Measurements from ENCODE around the gene LRGUK.
"Not testable (repeated sequence)": the region's sequence is repeated elsewhere in the genome, so short reads cannot be mapped to it uniquely, and the experiment has no call there.

The LRGUK gene, protein sequence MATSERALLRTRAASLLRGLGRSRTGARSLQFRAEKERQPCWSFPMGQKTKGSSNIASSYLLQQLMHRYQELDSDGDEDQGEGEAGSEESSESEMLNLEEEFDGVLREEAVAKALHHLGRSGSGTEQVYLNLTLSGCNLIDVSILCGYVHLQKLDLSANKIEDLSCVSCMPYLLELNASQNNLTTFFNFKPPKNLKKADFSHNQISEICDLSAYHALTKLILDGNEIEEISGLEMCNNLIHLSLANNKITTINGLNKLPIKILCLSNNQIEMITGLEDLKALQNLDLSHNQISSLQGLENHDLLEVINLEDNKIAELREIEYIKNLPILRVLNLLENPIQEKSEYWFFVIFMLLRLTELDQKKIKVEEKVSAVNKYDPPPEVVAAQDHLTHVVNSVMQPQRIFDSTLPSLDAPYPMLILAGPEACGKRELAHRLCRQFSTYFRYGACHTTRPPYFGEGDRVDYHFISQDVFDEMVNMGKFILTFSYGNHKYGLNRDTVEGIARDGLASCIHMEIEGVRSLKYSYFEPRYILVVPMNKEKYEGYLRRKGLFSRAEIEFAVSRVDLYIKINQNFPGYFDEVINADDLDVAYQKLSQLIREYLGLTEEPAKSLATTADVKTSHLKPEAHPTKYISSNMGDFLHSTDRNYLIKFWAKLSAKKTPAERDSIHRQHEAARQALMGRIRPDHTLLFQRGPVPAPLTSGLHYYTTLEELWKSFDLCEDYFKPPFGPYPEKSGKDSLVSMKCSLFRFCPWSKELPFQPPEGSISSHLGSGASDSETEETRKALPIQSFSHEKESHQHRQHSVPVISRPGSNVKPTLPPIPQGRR

DNA sequence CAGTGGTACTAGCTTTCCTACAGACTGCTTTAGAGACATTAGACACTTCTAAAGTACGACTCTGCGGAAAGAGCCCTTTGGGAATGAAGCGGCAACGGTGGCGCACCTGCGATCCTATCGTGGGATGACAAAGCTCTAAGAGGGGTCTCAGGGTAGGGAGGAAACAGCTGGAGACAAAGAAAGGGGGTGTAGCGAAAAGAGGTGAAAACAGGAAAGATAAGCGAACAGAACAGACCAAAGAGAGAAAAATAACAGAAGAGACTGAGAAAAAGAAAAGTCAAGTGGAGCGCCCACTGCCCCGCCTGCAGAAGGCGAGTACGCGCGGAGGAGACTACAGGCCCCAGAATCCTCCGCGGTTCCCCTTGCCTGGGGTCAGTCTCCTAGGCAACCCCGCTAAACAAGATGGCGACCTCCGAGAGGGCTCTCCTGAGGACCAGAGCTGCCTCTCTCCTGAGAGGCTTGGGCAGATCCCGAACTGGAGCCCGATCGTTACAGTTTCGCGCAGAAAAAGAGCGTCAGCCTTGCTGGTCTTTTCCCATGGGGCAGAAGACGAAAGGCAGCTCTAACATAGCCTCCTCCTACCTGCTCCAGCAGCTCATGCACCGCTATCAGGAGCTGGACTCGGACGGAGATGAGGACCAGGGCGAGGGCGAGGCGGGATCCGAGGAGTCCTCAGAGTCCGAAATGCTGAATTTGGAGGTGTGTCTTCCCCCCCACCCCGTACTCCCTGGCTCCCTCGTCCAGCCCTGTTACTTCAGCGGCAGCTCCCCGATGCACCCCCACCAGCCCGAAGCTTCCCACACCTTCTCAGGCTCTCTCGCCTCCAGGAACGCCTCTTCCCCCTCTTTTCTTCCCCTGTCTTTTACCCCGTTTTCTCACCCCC is at the start of gene LRGUK:
TSS of gene LRGUK (plus strand) at position 375 of the 883 bp plus-strand sequence. CDS start at position 403, 28 bp downstream.
- peak; percentile 96 for DNase-seq (ENCODE audit: low spot score)

DNA sequence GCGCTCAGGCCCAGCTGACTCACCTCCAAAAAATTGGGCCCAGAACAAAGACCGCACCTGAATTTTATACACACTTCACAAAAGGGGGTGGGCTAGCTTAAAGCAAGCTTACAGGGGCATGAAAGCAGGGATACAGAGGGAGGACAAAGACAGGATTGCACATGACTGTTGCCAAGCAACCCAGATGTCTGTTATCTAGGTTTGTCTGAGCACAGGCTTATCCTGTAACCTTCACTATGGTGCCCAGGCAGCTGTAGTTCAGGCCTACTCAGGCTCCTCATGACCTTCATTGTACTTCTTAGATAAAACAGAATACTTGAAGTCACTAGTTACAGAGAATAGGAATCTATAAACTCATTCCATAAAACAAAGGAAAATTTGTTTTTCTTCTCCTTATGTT is 49.6 kb upstream of the LRGUK start:
- not testable (repeated sequence) for DNase-seq (ENCODE audit: low spot score)

DNA sequence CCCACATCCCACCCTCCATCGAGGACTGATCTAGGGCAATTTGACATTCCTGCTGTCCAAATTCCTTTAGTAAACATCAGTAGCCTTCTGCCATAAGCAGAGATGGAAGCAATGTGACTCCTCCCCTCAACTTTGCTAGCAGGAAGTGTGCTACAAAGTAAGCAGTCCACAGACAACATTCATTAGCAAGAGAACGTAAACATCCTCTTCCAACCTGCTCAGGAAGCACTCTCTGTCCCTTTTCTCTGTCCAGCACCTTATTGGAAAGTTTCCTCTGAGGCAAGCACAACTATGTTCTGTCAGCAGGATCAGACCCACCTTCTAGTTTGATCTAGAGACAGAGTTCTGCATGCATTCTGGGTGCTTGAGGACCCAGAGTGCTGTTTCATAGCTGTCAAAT is 48.1 kb upstream of the LRGUK start:
- DNase-seq (ENCODE audit: low spot score): no peak

DNA sequence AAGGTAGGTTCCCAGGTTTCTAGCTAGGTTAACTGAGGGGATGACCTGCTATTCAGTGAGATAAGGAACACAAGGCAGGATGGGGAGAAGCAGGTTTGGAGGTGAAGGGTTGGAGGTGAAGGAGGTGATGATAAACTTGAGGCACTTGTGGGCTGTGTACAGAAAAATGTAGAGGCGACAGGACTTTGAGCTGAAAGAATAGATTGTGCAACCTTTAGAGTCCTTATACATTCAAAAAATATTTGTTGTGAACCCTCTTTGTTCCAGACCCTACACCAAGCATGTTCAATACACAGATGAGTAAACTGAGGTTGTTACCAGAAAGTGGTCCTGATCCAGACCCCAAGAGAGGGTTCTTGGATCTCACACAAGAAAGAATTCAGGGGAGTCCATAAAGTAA is 45.4 kb upstream of the LRGUK start:
- DNase-seq (ENCODE audit: low spot score): no peak

DNA sequence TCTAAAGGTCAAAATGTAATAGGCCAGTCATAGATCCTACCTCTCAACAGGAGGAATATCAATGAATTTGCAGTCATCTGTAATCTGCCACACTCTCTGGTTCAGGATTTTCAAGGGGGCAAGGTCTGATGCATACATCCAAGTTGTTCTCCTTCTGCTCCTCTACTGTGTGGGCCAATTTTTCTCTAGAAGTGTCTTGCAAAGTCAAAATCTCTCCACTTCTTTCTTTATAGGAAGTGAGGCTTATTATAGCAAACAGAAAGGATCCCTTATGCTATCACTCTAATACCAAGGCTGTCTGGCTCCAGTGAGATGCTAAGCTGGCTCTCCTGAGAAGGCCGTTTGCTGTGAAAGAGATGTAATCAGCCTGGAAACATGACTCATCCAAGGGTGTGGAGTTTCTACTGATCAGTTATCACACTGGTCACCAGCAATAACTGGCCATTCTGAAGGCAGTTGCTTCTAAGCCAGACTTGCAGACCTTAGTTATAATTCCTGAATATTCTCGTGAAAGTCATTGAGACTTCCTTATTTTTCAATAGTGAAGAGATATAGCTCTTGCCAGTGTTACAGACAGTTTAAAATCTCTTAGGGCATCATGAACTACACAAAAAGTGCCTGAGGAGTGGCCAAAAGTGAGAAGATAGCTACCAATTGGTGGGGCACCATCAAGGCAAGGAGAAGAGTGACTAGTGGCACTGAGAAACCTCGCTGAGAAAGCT is 43.2 kb upstream of the LRGUK start:
- DNase-seq (ENCODE audit: low spot score): peak; percentile 24

DNA sequence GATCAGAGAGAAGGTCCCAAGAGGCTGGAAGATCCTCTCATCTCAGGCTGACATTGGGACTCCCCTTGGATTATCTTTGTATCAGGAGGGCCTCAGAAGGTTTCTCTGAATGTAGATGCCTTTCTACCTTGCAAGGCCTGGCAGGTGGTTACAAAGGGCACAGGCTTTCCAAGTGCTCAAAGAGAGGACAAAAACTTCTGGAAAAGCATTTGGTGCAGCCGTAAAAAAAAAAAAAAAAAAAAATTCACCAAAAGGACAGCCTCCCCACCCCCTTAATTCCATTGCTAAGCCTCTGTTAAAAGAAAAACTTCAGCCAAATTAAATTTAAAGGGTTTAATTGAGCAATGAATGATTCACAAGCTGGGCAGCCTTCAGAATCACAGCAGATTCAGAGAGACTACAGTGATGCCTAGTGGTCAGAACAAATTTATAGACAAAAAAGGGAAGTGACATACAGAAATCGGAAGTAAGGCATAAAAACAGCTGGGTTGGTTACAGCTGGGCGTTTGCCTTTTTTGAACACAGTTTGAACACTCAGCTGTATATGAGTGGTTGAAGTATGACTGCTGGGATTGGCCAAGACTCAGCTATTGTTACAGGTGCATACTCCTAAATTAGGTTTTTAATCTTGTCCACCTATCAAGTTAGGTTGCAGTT is 42.5 kb upstream of the LRGUK start:
- no peak for DNase-seq (ENCODE audit: low spot score)

DNA sequence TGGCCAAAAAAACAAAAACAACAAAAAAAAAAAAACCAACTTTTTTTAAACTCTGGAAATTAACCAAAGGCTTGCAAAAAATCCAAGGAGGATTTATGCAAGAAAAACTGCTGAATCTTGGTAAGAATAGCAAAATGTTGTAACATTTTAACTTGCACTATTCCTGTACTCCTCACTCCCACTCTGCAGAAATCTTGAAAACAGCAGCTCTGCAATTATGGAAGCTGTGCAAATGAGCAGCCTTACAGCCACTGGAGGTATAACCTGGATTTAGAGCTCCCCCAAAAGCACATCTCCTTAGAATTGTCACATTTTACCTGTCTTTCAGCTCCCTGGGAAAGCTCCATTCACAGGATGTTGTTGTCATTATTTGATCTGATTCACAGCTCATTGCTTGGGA is 41.8 kb upstream of the LRGUK start:
- DNase-seq (ENCODE audit: low spot score): no peak

DNA sequence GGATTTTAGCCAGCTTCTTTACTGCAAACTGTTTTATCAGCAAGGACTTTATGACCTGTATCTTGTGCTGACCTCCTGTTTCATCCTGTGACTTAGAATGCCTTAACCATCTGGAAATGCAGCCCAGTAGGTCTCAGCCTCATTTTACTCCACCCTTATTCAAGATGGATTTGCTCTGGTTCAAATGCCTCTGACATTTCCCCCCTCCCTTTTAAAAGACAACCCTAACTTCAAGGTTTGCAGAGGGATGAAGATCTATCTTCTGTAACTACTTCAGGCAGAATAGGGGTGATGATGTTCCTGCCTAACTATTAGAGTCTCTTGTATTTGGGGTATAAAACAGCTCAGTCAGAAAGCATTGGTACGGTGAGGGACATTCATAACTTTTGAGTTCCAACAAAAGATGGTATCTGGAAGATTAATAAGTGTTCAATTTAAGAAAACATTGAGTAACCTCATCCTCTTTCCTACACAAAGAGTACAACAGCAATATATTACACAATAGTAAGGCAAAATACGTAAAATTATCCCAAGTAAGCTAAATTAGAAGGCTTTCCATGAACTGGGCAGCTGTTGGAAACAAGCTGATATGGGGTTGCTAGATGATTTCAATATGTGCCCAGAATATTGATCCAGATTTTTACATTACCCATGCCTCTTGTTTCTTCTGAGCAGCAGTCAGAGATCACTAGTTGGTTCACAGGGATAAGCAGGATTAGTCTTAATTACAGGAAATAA is 40.0 kb upstream of the LRGUK start:
- no peak for DNase-seq (ENCODE audit: low spot score)

DNA sequence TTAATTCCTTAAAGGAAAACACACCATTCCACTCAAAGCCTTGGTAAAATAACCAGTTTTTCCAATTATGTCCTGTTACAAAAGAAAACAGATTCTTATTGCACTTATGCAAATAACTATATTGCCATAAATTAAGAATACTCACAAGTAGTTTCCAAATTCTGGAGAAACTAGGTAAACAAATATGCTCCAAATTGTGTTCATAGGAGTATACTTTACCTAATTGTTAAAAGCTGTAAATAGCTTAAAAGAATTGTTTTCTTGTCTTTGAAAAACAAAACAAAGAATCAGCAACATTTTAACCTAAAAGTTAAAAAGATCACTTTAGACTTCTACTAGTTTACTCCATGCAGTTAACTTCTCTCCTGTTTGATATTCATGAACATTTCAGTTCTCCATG is 38.9 kb upstream of the LRGUK start:
- DNase-seq (ENCODE audit: low spot score): no peak

DNA sequence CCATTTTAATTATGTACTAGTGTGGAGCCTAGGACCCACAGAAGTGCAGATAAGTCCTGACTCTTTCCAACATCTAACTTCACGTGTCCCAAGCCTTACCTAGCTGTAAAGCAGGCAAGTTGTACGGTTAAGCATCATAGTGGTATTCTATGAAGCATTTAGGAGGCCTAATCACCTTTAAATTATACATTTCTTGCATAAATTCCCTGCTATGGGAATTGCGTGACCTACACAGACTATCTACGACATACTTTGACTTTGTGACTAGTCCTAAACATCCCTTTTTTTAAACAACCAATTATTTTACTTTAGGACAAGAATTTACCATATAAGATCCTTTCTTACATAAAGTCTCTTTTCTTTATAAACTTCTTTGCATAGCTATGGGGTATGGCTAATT is 37.7 kb upstream of the LRGUK start:
- no peak for DNase-seq (ENCODE audit: low spot score)

DNA sequence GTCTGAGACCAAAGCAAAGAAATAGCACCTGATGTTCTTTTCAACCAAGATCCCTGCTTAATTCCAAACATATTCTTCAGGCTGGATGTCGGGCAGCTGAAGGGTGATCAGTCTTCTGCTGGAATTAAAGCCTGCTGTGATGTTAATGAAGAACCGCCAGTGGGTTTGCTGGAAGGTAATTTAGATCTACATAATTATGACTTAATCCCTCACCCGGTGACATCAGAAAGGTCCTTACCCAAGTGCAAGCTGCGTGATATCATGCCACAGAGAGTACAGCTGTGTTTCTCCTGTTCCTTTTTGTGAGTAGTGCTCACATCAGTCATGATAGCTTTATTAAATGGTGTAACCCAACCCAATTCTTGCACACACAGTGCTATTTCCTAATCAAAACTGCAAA is 29.1 kb upstream of the LRGUK start:
- no peak for DNase-seq (ENCODE audit: low spot score)

DNA sequence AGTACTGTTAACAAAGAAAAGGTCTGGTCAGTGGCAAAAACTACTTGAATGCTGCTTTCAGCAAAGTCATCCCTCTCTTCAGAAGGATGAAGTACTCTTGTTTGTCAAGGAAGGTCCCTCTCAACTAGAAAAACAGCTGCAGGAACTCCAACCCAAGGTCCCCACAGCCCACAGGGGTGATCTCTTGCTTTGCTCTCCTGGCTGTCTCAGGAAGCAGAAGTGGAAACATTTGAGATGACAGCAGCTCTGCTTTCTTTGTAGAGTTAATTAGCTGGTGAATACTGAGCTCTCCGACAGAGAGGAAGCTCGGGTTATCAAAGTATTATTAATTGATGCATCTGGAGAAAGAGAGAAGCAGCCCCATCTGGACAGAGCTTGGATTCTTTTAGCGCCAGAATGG is 25.4 kb upstream of the LRGUK start:
- DNase-seq (ENCODE audit: low spot score): no peak

DNA sequence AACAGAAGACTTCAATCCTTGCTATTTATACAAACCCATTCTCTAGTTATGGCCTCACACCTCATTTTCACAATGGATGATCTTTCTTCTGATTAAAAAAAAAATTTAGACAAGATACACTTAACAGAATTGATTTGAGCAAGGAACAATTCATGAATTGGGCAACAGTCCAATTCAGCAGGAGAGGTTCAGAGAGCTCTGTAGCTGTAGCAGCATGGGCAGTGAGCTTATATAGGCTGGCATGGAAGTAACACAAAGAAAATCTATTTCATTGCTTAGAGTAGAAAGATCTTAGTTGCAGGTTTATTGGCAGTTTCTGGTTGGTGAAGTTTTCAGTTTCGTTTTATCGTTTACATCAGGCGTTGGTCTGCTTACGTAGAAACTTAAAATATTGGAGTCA is 23.0 kb upstream of the LRGUK start:
- DNase-seq (ENCODE audit: low spot score): no peak

DNA sequence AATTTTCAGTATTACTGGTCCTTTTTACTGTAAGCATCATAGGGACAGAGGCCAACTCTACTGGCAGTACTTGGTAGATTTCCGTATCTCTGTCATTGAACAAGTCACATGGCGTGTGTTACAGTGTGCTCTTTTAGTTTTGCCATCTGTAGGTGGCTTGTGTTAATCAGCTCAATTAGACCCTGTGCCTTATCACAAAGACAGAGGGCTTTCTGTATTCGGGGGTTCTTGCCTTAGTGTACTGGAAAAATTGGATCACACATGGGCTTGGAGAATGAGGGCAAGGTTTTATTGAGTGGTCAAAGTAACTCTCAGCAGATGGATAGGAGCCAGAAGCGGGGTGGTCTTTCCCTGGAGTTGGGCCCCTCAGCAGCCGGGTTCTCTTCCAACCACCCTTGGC is 21.3 kb upstream of the LRGUK start:
- DNase-seq (ENCODE audit: low spot score): no peak

DNA sequence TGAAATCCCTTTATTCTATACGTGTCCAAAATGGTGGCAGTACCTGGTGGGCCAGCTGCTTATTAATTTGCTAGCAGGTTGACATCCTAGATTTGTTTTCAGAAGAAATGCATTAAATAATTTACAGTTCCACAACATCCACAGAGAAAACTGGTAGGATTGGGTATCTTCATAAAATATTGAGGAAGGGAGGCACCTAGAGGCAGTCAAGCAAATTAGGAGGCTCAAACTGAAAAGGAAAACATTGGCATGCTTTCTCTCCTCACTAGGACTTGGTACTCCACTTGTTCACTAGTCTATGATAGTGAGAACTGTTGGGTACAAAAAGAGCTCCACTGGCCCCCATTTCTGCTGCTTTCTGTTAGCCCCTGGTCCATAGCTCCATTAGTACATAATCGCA is 18.3 kb upstream of the LRGUK start:
- no peak for DNase-seq (ENCODE audit: low spot score)

DNA sequence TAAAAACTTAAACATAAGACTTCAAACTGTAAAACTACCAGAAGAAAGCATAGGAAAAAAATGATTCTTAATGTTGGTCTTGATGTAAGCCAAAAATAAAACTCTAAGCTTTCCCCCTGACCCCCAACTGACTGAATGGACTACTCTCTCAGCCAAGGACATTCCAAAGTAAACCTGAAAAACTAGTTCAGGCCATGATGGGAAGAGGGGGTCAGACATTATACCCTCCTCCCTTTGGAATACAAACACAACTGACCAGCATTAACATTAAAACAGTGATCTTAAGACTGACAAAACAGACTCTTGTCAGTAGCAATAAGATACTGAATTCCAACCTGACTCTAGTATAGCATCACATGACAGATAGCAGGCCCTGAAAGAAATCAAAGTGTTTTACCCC is 13.5 kb upstream of the LRGUK start:
- no peak for DNase-seq (ENCODE audit: low spot score)

DNA sequence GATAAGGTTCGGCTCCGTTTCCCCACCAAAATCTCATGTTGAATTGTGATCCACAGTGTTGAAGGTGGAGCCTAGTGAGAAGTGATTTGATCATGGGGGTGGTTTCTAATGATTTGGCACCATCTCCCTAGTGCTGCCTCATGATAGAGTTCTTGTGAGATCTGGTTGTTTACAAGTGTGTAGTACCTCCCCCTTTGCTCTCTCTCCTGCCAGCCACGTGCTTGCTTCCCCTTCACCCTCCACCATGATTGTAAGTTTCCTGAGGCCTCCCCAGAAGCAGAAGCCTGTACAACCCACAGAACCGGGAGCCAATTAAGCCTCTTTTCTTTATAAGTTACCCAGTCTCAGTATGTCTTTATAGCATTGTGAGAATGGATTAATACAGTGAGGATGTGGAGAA is 12.1 kb upstream of the LRGUK start:
- no peak for DNase-seq (ENCODE audit: low spot score)

DNA sequence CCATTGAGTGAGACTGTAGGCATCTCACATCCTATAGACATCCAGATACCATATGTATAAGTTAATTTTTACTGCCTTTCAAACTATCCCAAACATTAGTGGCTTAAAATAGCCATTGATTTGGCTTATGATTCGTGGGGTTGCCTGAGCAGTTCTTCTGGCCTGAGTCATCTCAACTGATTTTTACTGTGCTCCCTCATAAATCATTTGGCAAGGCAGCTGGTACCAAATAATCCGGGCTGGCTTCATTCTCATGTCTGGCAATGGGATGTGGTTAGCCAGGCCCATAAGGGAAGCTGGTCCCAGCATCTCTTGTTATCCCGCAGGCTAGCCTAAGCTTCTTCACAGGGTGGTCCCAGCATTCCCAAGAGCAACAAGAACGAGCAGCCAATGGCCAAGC is 6.7 kb upstream of the LRGUK start:
- DNase-seq (ENCODE audit: low spot score): no peak

DNA sequence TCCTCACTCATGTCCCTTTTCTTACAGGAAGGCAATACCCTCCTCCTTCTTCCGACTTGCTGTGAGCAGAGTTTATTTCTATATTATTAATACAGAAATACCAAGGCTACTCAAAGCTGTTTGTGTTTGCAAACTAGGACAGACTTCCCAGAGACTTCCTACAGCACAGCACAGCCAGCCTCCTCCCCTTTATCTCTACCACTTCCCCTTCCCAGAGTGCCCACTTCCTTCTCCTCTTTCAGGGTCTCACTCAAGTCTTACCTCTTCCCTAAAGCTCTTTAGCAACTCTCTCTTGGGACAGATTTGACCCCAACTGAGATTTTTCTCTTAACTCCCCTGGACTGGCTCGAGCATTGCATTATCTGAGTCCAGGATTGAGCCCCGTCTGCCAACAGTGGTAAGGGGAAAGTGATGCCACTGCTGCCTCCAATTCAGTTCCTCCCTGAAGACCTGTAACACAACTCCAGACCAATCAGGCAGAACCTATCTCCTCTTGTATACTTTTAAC is 5.5 kb upstream of the LRGUK start:
- no peak for DNase-seq (ENCODE audit: low spot score)

DNA sequence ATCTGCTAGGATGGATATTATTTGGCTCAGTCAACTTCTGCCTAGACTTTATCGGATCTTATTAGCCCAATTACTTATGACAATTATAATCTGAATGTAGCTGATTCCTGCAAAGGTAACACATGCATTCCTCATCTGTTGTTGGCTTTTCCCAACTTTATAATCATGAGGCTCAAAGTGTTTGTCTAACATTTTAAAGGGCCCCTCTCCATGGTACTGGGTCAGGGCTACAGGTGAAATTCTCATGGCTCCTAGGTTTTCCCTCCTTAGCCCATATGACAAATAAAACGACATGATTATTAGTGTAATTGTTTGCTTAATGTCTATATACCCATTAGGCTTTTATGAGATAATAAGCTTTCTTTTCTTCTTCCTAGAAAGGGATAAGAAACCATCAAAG is 4.2 kb upstream of the LRGUK start:
- no peak for DNase-seq (ENCODE audit: low spot score)
